HG02852 (cell line): ENCODE results near the gene NDUFA7.
"Not testable (repeated sequence)": the region's sequence is repeated elsewhere in the genome, so short reads cannot be mapped to it uniquely, and the experiment has no call there.

Experiments
- ATAC-seq: cut with Tn5 transposase; IDR thresholded peaks from one replicate; pipeline ENCODE4 v1.9.1; 2021; ENCODE audit warnings: mild to moderate bottlenecking, moderate library complexity; ENCODE audit not compliant: unreplicated experiment

Gene NDUFA7

DNA sequence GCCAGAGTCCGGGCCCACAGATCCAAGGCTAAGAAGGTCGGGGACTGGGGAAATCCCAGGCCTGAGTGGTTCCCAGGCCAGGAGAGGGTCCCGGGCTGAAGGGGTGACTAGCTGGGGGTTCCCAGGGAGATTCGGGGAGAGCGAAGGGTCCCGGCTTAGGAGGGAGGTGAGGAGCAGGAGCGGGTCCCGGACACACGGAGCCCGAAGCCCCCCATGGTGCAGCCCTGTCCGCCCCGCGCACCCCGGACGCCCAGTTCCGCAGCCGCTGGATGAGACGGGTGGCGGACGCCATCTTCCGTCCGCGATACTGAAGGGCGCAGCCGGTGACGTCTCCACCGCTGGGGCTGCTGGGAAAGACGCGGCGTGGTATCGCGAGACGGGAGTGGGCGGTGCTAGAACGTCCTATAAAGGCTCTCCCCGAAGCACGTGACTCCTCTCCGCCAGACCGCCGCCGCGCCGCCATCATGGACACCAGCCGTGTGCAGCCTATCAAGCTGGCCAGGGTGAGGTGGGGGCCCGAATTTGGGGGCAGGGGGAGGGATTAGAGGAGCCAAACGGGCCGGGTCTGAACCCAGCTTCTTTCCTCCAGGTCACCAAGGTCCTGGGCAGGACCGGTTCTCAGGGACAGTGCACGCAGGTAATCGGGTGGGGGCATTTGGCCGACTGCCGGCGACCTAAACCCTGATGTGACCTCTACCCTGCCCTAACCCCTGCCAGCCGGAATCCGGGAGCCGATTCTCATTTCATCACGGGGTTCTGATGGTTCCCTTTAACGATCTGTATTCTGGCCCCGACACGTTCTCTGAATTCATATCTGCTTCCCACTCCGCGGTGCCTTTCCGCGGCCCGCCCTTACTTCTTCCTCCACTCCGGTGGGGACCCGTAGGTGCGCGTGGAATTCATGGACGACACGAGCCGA, at the start of gene NDUFA7, which contains the start of gene RPS28:
NDUFA7 (minus strand) TSS at position 309 of the 919 bp plus-strand sequence; CDS start at position 292, 17 bp downstream.
RPS28 (plus strand) TSS at position 430 of the 919 bp plus-strand sequence; CDS start at position 465, 35 bp downstream.
- peak; percentile 87 for ATAC-seq

DNA sequence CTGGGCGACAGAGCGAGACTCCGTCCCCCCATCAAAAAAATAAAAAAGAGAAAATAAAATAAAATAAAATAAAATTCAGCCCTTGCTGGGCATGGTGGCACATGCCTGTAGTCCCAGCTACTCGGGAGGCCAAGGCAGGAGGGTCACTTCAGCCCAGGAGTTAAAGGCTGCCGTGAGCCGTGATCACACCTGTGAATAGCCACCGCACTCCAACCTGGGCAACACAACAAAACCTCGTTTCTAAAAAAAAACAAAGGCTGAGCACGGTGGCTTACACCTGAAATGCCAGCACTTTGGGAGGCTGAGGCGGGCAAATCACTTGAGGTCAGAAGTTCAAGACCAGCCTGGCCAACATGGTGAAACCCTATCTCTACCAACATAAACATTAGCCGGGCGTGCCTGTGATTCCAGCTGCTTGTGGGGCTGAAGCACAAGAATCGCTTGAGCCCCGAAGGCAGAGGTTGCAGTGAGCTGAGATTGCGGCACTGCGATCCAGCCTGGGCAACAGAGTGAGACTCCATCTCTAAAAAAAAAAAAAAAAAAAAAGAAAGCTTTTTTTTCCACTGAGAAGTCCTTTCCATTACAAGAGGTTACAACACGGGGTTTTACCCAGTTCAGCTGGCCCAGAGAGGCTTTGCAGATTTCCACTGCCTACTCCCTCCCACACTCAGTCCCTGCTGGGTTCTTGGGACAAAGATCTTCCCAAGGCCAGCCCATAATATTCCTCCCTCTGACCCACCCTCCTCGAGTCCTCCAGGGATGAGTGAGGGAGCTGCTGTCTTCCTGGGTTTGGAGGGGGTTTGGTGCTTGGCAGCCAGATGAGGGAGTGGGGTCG, 49.2 kb upstream of the NDUFA7 start:
- no peak for ATAC-seq

DNA sequence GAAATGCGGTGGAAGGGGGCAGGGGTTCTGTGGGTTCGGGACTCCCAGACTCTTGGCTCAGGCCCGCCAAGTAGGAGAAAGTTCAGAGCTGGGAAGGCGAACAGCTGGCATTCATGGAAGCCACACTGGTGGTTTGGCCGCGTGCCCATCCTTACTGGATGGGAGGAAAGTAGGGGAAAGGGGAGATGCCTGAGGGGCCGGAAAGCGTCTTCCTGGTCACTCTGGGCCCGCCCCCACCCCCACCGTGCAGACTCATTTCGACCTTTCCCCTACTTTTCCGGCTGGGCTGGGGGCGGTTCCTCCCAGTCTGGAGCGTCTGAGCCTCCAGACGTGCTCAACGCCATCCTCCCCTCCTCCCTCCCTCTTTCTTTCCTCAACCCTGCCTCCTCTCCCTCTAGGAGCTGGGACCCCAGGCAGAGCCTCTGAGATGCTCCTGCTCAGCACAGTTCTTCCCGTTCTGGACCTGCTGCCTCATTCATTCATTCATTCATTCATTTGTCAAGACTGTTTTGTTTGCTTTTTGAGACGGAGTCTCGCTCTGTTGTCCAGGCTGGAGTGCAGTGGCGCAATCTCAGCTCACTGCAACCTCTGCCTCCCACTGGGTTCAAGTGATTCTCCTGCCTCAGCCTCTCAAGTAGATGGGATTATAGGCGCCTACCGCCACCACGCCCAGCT, 46.3 kb upstream of the NDUFA7 start:
- no peak for ATAC-seq

DNA sequence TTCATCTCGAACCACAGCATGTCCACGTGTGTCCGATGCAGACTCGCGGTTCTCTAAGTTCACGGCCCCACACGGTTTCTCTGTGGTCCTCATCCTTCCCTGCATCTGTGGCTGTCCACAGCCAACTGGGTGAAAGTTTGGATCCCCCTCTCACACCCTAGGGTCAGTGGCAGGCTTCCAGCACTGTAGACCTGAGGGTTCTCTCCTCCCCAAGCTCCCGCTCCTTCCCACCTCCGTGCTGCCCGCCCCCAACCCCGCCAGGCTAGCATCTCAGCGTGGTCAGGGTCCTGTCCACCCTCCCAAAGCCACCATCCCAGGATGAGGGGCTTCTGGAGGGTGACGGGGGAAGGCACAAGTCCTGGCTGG, 45.8 kb upstream of the NDUFA7 start:
- ATAC-seq: no peak

DNA sequence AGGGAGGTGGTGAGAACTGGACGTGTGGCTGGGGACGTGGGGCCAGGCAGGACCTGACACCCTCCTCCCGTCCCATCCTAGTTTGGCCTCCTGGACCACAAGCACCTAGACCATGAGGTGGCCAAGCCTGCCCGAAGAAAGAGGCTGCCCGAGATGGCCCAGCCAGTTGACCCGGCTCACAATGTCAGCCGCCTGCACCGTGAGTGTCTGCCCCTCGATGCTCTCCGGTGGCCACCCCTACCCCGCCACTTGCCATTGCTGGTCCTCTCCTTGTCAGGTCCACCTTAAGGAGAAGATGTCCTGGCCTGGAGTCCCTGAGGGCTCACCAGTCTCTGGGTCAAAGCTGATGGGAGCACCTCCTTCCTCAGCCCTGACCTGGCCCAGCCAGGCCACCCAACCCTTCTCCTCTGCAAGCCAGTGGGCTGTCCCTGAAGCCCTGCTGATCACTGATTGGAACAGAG, 45.0 kb upstream of the NDUFA7 start:
- no peak for ATAC-seq

DNA sequence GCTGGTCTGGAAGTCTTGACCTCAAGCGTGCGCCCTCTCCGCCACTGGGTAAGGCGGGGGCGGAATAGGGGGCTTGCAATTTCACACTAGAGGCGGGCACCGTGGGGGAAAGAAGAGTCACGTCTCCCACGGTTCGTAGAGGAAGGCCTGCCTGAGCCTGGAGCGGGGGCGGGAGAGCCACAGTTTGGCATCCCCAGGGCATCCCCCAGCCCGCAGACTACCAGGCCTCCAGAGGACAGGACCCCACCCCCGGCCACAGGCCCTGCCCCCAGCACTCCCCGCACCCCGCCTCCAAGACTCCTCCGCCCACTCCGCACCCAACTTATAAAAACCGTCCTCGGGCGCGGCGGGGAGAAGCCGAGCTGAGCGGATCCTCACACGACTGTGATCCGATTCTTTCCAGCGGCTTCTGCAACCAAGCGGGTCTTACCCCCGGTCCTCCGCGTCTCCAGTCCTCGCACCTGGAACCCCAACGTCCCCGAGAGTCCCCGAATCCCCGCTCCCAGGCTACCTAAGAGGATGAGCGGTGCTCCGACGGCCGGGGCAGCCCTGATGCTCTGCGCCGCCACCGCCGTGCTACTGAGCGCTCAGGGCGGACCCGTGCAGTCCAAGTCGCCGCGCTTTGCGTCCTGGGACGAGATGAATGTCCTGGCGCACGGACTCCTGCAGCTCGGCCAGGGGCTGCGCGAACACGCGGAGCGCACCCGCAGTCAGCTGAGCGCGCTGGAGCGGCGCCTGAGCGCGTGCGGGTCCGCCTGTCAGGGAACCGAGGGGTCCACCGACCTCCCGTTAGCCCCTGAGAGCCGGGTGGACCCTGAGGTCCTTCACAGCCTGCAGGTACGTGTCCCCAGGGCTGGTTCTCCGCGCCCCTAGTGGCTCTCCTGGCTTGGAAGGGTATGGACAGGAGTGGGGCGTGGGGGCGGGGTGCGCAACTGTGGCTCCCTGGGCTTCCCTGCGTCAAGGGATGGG, 42.9 kb upstream of the NDUFA7 start, which contains the start of gene ANGPTL4:
ANGPTL4 (plus strand) TSS at position 353 of the 969 bp plus-strand sequence; CDS start at position 520, 167 bp downstream.
- no peak for ATAC-seq

DNA sequence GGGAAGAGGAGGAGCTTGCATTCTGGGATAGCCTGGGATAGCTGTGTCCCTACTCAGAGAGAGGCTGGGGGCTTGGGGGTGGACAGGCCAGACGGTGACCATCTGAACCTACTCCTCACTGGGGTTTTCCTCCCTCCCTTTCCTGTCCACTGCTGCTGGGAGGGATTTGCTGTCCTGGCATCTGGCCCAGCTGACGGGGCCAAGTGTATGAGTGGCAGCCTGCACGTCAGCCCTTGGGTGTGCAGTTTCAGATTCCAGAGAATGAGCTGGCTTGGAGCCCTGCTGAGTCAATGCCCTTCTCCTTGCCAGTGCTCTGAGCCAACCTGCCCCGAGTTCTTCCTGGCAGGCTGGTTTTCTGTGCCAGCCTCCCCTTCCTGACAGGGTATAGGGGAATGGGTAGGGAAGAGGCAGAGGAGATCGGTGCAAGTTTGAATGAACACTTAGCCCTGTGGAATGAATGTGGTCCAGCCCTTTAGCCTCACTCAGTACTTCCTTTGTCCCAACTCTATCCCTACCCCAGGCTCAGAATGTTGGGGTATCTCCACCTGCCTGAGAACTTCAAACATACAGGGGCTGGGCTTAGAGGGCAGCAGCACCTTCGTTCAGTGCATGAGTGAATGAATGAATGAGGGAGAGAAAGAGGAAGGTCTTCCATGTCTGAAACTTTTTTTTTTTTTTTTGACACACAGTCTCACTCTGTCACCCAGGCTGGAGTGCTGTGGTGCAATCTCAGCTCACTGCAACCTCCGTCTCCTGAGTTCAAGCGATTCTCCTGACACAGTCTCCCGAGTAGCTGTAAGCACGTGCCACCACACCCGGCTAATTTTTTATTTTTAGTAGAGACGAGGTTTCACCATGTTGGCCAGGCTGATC, 41.0 kb upstream of the NDUFA7 start:
- ATAC-seq: no peak

DNA sequence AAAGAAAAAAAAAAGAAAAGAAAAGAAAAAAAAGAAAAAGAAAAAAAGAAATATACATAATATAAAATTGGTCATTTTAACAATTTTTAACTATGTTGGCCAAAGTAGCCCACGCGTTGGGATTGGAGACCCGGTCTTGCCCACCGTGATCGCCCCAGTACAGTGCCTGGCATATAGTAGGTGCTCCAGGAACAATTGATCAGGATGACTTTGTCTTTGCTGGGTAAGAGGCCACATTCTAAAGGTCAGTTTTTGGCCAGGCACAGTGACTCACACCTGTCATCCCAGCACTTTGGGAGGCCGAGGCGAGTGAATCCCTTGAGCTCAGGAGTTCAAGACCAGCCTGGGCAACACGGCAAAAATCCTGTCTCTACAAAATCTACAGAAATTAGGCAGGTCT, 39.0 kb upstream of the NDUFA7 start:
- ATAC-seq: no peak

DNA sequence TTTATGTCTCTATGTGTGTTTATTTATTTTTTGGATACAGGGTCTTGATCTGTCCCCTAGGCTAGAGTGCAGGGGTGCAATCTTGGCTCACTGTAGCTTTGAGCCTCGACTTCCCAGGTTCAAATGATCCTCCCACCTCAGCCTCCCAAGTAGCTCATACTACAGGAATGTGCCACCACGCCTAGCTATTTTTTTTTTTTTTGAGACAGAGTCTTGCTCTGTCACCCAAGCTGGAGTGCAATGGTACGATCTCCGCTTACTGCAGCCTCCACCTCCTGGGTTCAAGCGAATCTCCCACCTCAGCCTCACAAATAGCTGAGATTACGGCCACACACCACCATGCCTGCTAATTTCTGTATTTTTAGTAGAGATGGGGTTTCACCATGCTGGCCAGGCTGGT, 37.8 kb upstream of the NDUFA7 start:
- no peak for ATAC-seq

DNA sequence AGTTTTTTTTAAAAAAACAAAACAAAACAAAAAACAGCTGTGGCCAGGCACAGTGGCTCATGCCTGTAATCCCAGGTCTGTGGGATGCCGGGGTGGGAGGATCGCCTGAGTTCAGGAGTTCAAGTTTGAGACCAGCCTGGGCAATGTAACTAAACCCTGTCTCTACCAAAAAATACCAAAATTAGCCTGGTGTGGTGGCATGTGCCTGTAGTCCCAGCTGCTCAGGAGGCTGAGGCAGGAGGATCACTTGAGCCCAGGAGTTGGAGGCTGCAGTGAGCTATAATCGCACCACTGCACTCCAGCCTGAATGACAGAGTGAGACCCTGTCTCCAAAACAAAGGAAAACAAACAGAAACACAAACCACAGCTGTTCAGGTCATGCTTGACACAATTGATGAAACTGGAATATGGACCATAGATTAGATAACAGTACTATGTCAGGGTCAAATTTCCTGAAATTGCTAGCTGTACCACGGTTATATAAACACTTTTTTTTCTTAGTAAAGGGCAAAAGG, 35.9 kb upstream of the NDUFA7 start:
- no peak for ATAC-seq

DNA sequence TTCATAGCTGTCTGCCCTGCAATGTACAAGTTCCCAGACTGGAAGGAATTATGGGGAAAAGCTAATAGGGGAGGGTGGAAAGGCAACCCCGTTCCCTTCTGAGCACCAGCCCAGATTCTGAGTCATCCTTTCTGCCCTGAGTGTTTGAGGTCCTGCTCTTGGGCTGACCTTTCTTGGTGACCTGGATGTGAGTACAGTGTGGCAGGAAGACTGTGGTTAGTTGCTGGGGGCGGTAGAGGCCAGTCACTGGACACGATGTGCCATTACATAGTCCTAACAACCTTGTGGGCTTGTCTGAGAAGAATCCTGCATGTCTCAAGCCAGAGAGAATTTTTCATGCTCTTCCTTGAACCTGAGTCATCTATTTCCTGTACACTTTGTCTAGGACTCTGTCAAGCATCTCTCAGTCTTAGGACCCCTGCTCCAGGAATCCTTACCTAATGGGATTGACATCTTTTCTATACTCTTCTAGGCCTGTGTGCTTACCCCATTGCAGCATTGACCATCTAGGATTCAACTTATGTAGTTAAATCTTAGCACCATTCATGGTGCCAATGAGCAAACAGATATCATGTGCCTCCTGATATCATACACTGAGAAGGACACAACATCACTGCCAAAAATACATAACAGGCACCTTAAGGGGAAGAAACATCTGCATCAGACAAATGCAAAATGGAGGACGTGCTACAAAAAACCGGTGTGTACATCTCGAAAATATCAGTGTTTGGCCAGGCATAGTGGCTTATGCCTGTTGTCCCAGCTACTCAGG, 34.6 kb upstream of the NDUFA7 start:
- ATAC-seq: no peak

DNA sequence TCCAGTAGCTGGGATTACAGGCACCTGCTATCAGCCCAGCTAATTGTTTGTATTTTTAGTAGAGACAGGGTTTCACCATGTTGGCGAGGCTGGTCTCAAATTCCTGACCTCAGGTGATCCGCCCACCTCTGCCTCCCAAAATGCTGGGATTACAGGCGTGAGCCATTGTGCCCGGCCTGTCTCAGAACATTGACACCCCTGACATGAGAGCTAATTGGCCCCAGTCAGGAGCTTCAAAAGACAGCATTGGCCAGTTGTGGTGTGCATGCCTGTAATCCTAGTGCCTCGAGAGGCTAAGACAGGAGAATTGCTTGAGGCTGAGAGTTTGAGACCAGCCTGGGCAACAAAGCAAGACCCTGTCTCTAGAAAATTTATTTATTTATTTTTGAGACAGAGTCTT, 31.7 kb upstream of the NDUFA7 start:
- ATAC-seq: not testable (repeated sequence)

DNA sequence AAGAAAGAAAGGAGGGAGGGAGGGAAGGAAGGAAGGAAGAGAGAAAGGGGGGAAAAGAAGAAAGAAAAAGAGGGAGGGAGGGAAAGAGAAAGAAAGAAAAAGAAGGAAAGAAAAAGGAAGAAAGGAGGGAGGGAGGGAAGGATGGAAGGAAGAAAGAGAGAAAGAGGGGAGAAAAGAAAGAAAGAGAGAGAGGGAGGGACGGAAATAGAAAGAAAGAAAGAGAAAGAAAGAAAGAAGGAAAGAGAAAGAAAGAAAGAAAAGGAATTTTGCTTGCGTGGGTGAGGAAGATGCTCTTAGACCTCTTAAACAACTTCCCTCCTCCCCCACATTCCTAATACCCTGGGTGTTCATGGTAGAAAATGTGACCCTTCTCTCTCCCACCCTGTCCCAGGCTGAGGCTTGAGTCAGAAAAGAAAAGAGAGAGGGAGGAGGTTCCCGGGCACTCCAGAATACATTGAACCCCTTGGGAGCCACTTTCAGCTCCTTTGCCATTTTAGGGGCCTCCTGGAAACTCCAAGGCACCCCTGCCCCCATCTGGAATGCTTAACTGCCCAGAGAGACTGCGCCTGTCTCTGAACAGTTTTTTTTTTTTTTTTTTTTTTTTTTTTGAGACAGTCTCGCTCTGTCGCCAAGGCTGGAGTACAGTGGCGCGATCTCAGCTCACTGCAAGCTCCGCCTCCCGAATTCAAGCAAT, 31.1 kb upstream of the NDUFA7 start:
- ATAC-seq: no peak

DNA sequence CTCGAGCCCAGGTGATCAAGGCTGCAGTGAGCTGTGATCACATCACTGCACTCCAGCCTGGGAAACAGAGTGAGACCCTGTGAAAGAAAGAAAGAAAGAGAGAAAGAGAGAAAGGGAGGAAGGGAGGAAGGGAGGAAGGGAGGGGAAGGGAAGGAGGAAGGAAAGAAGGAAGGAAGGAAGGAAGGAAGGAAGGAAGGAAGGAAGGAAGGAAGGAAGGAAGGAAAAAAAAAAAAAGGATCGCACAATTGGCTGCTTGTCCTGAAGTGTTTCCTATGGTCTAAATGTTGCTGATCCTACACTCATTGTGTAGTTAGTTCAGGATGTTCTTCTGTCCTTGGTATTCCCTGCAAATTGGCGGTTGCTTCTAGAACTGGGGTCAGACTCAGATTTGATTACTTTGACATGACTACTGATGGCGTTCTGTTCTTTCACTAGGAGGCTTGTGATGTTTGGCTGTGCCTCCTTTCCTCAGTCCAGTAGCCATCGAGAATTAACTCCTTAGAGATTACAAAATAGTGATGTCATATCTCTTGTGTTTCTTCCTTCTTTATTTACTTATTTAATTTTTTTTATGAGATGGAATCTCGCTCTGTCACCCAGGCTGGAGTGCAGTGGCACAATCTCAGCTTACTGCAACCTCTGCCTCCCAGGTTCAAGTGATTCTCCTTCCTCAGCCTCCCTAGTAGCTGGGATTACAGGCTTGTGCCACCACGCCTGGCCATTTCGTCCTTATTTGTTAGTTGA, 28.6 kb upstream of the NDUFA7 start:
- ATAC-seq: not testable (repeated sequence)

DNA sequence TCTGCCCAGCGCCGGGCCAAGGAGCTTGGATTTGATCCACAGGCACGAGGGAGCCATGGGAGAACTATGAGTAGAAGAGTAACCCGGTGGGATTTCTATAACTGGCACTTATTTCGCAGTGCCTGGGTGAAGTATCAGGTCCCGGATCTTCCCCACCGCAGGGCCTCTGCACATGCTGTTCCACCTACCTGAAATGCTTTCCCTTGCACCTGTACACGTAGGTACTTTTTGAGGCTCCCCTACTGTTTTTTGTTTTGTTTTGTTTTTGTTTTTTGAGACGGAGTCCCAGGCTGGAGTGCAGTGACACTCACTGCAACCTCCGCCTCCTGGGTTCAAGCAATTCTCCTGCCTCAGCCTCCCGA, 22.3 kb upstream of the NDUFA7 start:
- ATAC-seq: no peak

DNA sequence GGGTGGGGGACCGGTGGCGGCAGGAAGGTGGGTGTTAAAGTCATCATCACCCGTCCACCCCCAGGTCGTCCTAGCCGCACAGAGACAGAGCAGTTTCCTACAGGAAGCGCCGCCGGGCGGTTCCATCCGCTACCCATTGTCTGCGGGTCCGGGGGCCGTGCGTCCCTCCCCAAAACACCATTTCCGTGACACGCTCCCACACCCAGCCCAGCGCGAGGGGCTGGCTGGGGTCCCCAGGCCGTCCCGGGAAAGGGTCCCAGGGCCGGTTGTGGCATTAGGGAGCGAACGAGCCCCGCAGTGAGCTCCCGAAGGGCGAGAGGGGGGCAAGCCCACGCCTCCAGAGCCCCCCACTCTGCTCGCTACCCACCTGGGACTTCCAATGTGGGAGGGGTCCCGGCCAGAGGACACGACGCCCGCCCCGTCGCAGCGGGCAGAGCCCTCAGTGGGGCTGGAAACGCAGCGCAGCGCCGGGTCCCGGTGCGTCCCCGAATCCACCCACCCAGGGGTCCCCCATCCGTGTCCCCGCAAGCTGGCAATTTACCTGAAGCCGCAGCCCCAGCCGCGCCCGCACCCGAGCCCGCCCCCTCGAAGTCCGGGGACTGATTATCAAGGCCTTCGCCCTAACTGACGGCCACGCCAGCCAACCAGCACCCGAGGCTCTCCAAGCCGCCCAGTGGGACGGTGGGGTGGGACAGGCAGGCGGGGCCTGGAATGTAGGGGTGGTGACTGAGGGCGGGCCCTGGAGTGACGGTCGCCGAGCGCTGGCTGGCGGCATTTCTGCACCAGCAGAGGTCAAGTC, 21.7 kb upstream of the NDUFA7 start, which contains the start of gene KANK3:
KANK3 (minus strand) TSS at position 579 of the 799 bp plus-strand sequence. CDS start 5,434 bp downstream, outside the sequence.
- peak; percentile 89 for ATAC-seq
